Measurements from ENCODE around the gene KCNE1.
"Not testable (repeated sequence)": the region's sequence is repeated elsewhere in the genome, so short reads cannot be mapped to it uniquely, and the experiment has no call there.

The KCNE1 gene

GRCh38 chr21:34406676-34407075 lies 105.3 kb downstream of the KCNE1 start:
- FAIRE-seq, result not testable (repeated sequence)

DNA sequence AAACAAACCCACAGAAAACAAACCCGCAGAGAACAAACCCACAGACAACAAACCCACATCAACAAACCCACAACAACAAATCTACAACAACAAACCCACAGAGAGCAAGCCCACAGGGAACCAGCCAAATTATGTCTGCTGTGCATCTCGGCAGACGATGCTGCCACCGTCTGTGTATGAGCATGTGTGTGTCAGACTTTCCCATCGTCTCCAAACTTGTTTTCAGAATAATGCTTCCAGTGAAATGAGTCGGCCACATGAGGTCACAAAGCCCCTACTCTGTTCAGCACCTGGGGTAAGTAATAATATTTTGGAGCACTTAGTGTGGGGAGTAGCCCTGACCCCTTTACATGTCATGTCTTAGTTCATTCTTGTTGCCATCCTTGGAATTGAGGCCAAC lies 105.9 kb downstream of the KCNE1 start:
- FAIRE-seq, result not testable (repeated sequence)

- FAIRE-seq, result not testable (repeated sequence)
Observed at GRCh38 chr21:34405686-34406085, 106.3 kb downstream of the KCNE1 start.

GRCh38 chr21:34404742-34405141 lies 107.3 kb downstream of the KCNE1 start:
- FAIRE-seq, result not testable (repeated sequence)

DNA sequence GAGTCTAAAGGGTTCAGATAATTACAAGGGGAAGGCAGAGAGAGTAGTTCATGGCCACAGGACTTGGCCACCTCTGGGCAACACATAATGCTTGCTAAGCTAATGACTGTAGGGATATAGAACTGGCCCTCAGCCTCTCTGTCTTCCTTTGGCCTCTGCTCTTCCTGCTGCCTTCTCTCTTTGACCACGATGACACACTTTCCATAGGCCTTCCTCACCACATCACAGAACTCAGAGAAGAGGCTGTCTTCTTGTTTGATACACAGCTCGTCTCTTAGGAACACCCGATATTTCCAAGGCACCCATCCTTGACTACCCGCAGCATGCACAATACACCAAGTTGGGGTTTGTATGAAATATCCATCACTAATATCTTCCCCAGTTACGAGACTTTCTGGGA lies 111.5 kb downstream of the KCNE1 start:
- not testable (repeated sequence) for FAIRE-seq

All from colon (tissue), 2 donors.